GM21576 (cell line): ENCODE measurements around the gene TFAM.

ENCODE experiments used
- ATAC-seq: cut with Tn5 transposase; IDR thresholded peaks from one replicate; pipeline ENCODE4 v1.9.1; 2021; ENCODE audit warnings: mild to moderate bottlenecking, moderate library complexity; ENCODE audit not compliant: unreplicated experiment

Gene TFAM

GRCh38 chr10:58384999-58385783 is at the start of gene TFAM:
Gene TFAM, plus strand, starts transcription at chr10:58385410. Its CDS starts 138 bp downstream, at chr10:58385548.
- ATAC-seq: peak; percentile 85

DNA sequence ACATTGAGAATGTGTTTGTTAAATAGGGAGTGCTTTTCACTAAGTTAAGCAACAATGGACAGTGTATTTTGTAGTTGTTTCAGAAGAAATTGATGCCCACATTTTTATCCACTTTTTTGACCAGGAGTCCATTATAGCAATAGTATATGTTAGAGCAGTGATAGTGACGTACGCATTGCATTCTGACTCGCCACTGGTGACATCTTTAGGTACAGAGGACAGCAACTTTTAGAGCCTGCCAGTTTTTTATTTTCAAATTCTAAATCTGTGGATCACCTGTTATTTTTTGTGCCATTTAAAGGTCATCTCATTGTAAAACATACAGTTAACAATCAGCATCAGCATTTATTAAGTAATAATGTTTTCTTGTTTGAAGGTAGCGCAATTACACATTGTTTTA is 49.0 kb upstream of the TFAM start:
- ATAC-seq: no peak

DNA sequence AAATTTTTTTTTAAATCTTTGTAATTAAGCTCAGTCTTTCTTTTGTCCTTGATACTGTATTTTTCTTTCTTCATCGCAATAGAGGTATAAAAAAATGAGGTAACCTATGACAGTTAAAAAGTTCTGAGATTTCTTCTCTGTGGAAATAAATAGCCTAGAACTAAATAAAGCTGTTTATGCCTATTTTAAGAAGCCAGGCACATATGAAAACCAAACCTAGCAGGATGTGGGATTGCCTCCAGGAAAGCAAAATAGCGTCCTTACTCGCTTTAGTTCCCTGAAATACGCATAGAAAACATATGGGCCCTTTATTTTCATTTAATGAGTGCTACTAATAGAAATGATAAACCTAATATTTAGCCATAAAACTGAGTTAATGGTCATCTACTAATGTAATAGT is 43.8 kb upstream of the TFAM start:
- no peak for ATAC-seq

GRCh38 chr10:58341947-58342346 is 43.3 kb upstream of the TFAM start:
- no peak for ATAC-seq

- no peak for ATAC-seq
Observed at GRCh38 chr10:58347967-58348366, 37.2 kb upstream of the TFAM start.

DNA sequence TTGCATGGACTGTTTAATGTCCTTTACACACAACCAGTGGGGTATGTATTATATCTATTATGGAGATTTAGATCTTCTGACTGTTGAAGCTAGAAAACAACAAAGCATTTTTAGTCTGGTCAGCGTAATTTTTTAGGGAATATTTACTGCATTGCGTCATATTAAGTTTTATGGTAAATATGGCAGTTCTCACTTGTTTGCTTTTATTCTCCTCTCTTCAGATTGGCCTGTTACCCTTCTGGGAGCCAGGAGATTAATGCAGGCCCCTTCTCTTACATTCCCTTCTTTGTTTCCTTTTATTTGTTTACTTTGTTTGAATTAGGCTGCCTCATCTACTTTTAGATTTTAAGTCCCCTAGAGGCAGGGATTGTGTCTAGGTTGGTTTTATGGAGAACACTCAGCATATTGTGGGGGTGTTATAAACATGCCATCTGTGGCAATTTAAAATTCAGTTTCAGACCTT is 36.6 kb upstream of the TFAM start:
- no peak for ATAC-seq

GRCh38 chr10:58350023-58350422 is 35.2 kb upstream of the TFAM start:
- ATAC-seq: no peak

- no peak for ATAC-seq
Observed at GRCh38 chr10:58350619-58351323, 34.4 kb upstream of the TFAM start.

DNA sequence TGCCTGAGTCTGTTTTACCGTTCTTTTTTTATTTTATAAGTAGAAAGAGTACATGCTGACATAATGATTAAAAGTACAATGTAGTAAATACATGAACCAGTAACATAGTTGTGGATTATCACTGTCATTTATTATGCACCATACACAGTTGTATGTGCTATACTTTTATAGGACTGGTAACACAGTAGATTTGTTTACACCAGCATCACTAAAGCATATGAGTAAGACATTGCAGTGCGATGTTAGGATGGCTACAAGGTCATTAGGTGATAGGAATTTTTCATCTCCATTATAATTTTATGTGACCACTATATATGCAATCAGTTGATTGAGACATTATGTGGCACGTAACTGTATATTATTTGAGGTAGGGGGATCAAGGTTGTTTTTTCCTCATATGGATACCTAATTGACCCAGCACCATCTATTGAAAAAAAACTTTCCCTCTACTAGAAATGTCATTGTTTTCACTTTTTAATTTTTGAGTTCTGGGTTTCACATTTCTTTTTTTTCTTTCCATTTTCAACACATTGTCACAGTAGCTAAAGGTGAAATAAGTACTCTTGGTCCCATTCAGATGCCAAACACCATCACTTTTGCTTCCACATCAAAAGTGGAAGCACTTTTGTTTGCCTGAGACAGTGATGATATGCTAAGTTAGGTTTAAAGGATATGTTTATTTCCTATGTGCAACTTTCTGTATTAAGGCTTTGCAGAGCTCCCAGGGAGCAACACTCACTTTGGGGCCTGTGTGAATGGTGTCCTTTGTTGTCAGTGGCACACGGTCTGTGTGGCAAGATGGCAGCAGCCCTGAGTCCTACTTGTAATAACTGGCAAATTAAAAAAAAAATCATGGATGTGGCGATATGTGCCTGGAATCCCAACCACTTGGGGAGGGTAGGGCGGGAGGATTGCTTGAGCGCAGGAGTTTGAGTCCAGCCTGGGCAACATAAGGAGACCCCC is 33.3 kb upstream of the TFAM start:
- ATAC-seq: no peak

- no peak for ATAC-seq
Observed at GRCh38 chr10:58352956-58353610, 32.1 kb upstream of the TFAM start.

DNA sequence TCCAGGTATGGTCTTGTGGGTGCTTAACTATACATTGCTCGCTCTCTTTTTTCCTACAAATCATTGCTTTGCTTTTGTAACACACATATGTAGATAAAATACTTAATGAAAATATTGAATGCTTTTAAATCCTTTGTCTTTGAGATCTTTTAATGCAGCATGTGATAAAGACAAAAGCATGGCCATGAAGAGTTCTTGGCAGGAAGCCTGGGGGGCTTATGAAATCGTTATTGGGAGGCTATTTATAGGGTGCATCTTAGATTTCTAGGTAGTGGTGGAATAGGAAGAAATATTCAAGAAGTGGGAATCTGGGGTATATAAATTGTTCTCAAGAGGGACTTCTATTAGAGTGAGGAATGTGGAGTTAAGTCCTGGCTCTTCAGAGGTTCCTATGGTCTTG is 28.5 kb upstream of the TFAM start:
- no peak for ATAC-seq

DNA sequence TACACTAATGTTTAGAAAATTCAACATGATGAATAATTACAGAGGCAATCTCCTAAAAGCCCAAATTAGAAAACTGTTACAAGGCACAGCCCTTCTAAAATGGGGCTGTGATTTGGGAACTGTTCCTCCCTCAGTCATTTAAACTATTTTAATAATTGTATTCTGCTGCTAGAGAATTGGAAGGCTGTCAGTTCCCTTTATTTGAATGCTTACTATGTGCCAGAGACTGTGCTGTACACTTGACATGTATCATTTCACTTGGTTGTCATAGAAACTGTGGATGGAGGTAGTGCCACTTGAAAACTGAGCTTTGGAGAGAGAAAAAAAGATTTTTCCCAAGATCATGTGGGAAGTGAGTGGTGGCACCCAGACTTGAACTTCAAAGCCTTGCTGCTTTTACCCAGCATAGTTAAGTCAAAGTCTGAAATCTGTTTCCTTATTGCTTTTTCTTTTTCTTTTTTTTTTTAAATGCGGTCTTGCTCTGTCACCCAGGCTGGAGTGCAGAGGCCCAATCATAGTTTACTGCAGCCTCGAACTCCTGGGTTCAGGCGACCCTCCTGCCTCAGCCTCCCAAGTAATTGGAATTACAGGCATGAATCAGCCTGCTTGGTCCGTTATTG is 26.8 kb upstream of the TFAM start:
- ATAC-seq: no peak

- ATAC-seq: no peak
Observed at GRCh38 chr10:58358947-58359346, 26.3 kb upstream of the TFAM start.

DNA sequence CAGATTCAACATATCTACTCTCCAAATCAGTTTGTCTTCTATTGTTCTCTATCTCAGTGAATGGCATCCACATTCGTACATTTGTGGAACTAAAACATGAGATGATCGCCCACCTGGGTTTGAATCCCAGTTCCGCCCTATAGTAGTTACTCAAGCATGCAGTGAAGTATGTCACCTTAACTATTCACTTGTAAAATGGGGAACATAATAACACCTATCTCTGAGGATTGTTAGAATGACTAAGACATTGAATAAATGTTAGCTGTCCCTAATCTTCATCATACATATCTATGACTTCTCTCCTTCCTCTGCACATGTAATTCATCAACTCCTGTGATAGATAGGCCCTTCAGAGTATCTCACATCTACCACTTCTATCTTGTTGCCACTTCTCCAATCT is 25.7 kb upstream of the TFAM start:
- ATAC-seq: no peak

- no peak for ATAC-seq
Observed at GRCh38 chr10:58360412-58361004, 24.7 kb upstream of the TFAM start.

GRCh38 chr10:58361353-58361752 is 23.9 kb upstream of the TFAM start:
- no peak for ATAC-seq

DNA sequence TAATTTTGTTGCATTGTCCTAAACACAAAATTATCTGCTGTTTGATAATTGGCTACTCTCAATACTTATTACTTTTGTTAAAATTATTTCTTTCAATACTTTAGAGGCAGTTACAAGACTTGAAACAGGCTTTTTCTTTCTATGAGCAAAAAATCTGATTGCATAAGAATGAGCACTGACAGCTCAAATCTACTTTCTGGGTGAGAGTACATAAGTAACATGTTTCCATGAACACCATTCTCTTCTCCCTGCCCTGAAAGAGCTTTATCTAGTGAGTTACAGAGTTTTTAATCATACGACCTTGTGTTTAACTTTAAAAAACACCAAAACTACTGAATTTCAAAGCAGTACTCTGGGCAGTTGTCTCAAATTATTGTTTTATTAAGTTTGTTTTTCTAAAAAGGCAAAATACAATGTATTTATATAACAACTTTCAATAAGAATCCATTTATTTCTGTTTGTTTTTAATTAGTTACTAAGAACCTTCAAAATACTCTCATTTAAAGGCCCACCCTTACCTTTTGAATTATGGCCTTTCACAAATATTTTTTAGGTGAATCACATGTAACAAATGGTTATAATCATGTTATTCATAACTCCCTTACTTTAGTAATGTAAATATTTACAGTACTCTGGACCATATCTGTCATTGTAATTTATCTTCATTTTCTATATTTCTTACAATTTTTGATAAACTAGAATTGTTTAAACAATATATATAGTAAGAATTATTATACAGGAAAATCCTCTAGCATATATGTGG is 23.0 kb upstream of the TFAM start:
- no peak for ATAC-seq

DNA sequence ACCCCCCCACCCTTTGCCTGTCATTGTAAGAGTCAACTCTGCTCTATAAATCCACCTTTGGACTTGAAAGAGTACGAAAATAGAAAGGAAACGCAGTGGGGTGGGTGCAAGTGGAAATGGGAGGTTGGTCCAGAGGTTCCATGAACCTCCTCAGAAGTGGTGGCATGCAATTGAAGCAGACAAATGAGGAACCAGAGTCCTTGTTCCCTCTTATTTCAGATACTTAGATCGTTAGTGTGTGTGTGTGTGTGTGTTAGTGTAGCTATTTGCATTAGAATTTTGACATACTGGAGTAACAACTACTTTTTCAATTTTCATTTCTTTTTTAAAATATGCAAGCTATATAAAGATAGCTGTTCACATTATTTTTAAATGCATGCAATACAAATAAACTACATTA is 18.1 kb upstream of the TFAM start:
- no peak for ATAC-seq

- no peak for ATAC-seq
Observed at GRCh38 chr10:58371473-58371872, 13.7 kb upstream of the TFAM start.
